Aorta (tissue), 5 donors: Measurements from ENCODE around the gene PIEZO2. TPM values are rescaled to one million over a fixed set of nuclear protein-coding genes. Genes with fewer than 3 reads are reported as not detected.

Source experiments
- ATAC-seq: fragments of 200-7000 bp; cut with Tn5 transposase; one replicate; pipeline ENCODE4 v1.9.1; 2022; ENCODE audit warnings: moderate library complexity; ENCODE audit not compliant: low FRiP score
- DNase-seq, 2 donors: peaks; one replicate each; pipeline ENCODE4 v3.0.0-alpha.2; 2020
- H3K27ac ChIP-seq, 2 donors: one replicate each; pipeline ENCODE4 v1.5.1; 2013; ENCODE audit warnings: low read length in 2 of 2, mild to moderate bottlenecking in 2 of 2, moderate library complexity in 2 of 2, control low read depth in 1 of 2, inconsistent platforms in 1 of 2, low read depth in 1 of 2
- H3K27me3 ChIP-seq, 2 donors: one replicate each; pipeline ENCODE4 v1.6.1; 2013; ENCODE audit warnings: control low read depth in 1 of 2, low read length in 1 of 2, mild to moderate bottlenecking in 1 of 2, moderate library complexity in 1 of 2; ENCODE audit not compliant: insufficient read depth in 2 of 2, control insufficient read depth in 1 of 2
- H3K36me3 ChIP-seq, 2 donors: one replicate each; pipeline ENCODE4 v1.6.1; 2013; ENCODE audit warnings: control low read depth in 1 of 2, low read length in 1 of 2, mild to moderate bottlenecking in 1 of 2; ENCODE audit not compliant: insufficient read depth in 2 of 2, control insufficient read depth in 1 of 2
- H3K4me1 ChIP-seq, 2 donors: one replicate each; pipeline ENCODE4 v1.6.1; 2013; ENCODE audit warnings: low read length in 2 of 2, control low read depth in 1 of 2, mild to moderate bottlenecking in 1 of 2, moderate library complexity in 1 of 2; ENCODE audit not compliant: insufficient read depth in 2 of 2, control insufficient read depth in 1 of 2
- H3K4me3 ChIP-seq, 2 donors: one replicate each; pipeline ENCODE4 v1.5.1; 2013; ENCODE audit warnings: low read length in 2 of 2, control low read depth in 1 of 2, mild to moderate bottlenecking in 1 of 2
- H3K9me3 ChIP-seq: one replicate; pipeline ENCODE4 v1.6.1; 2013; ENCODE audit warnings: mild to moderate bottlenecking, low read length; ENCODE audit not compliant: control insufficient read depth
- WGBS, 2 donors: extraction: QIAGEN DNeasy Blood & Tissue Kit; methylation state at CpG; one replicate each; pipeline ENCODE4 v1.1.7; 2013; 5-methylcytosine and 5-hydroxymethylcytosine counted together
- intact Hi-C, 2 donors: fragments of 100-400 bp; cut with DNase I; formaldehyde crosslinking; loops; one replicate each; pipeline versions ENCODE4 v1.14.2 to v1.15.0; 2022
- polyA plus RNA-seq, 2 donors: library from polyadenylated mRNA; stranded (reverse); fragments of 200-250 nt; gene quantifications; one replicate each; pipeline ENCODE4 v1.2.3, GENCODE V29; 2013
- total RNA-seq, 2 donors: library from RNA; stranded (reverse); fragmentation: NEBNext Ultra II Directional; extraction: Animal tissue kit (Norgen Biotek cat#: 25700); gene quantifications; one replicate each; pipeline ENCODE4 v1.2.1, GENCODE V29; 2021
- donor health status: healthy with polysubstance abuse.
- donor health status: Bipolar disorder and iron deficiency.
- donor health status: DM: no; HTN: no; CAD: no.
- donor health status: DM: no; HTN: no; CAD: no.
- donor health status: DM: yes; HTN: yes; CAD: no.

Gene PIEZO2
- total and polyA plus RNA-seq, 4 donors = 0.50 to 8.8 (median 1.6) TPM

- ATAC-seq = no peak
- WGBS, 2 donors = 78 to 79% methylated on average over 5 of the region's 5 CpGs
- intact Hi-C loops = no loop called here
Measured at GRCh38 chr18:10843565-10843964, 305.8 kb downstream of the PIEZO2 start.

GRCh38 chr18:10842861-10843260 is 306.5 kb downstream of the PIEZO2 start:
- DNase-seq (no peak), ATAC-seq (no peak)
- Histone ChIP-seq H3K9me3 (no peaks in the 10 kb centered on the region), H3K27me3 (no peaks in the 10 kb centered on the region), H3K27ac (no peak overlapping the region), H3K4me3 (no peak overlapping the region), H3K36me3 (no peaks in the 10 kb centered on the region), H3K4me1 (no peaks in the 10 kb centered on the region)
- intact Hi-C loops = no loop called here
- 4 to 9% methylated on average over 1 of the region's 1 CpG for WGBS, 2 donors

More at GRCh38 chr18:10843565-10843964, 305.8 kb downstream of the PIEZO2 start:
- Histone ChIP-seq H3K4me1 (no peaks in the 10 kb centered on the region), H3K36me3 (no peaks in the 10 kb centered on the region), H3K27ac (no peak overlapping the region), H3K4me3 (no peak overlapping the region), H3K9me3 (no peaks in the 10 kb centered on the region), H3K27me3 (no peaks in the 10 kb centered on the region)
- DNase-seq = no peak

GRCh38 chr18:10842371-10842770 is 307.0 kb downstream of the PIEZO2 start:
- intact Hi-C loops = no loop called here

GRCh38 chr18:10841203-10841602 is 308.2 kb downstream of the PIEZO2 start:
- H3K27ac ChIP-seq = no peak overlapping the region
- peak; percentile 85 for ATAC-seq
- intact Hi-C loops = no loop called here
- H3K27me3 ChIP-seq = no peaks in the 10 kb centered on the region
- no peaks in the 10 kb centered on the region for H3K4me1 ChIP-seq
- H3K9me3 ChIP-seq = no peaks in the 10 kb centered on the region
- H3K4me3 ChIP-seq = no peak overlapping the region
- H3K36me3 ChIP-seq = no peaks in the 10 kb centered on the region
- peak in 1 of 2 donors; percentile 62 for DNase-seq

More at GRCh38 chr18:10842371-10842770, 307.0 kb downstream of the PIEZO2 start:
- H3K36me3 ChIP-seq = no peaks in the 10 kb centered on the region
- DNase-seq (no peak), ATAC-seq (no peak)
- no peak overlapping the region for H3K27ac ChIP-seq
- H3K4me1 ChIP-seq = no peaks in the 10 kb centered on the region
- H3K27me3 ChIP-seq = no peaks in the 10 kb centered on the region
- no peak overlapping the region for H3K4me3 ChIP-seq
- H3K9me3 ChIP-seq = no peaks in the 10 kb centered on the region
- 49 to 56% methylated on average over 4 of the region's 4 CpGs for WGBS, 2 donors

- no peaks in the 10 kb centered on the region for H3K9me3 ChIP-seq
- H3K27me3 ChIP-seq = no peaks in the 10 kb centered on the region
- no peaks in the 10 kb centered on the region for H3K4me1 ChIP-seq
- 60 to 64% methylated on average over 2 of the region's 2 CpGs for WGBS, 2 donors
- H3K27ac ChIP-seq = no peak overlapping the region
- peak; percentile 36 for ATAC-seq
- no peaks in the 10 kb centered on the region for H3K36me3 ChIP-seq
- intact Hi-C loops = no loop called here
- H3K4me3 ChIP-seq = no peak overlapping the region
- no peak for DNase-seq
Measured at GRCh38 chr18:10840743-10841142, 308.6 kb downstream of the PIEZO2 start.

GRCh38 chr18:10839421-10839820 is 309.9 kb downstream of the PIEZO2 start:
- DNase-seq (no peak), ATAC-seq (no peak)
- H3K27me3 ChIP-seq = no peaks in the 10 kb centered on the region
- no peaks in the 10 kb centered on the region for H3K36me3 ChIP-seq
- no peak overlapping the region for H3K4me3 ChIP-seq
- intact Hi-C loops = no loop called here
- no peaks in the 10 kb centered on the region for H3K4me1 ChIP-seq
- WGBS, 2 donors = 93 to 100% methylated on average over 1 of the region's 1 CpG
- no peak overlapping the region for H3K27ac ChIP-seq
- H3K9me3 ChIP-seq = no peaks in the 10 kb centered on the region

- no peaks in the 10 kb centered on the region for H3K4me1 ChIP-seq
- no peak overlapping the region for H3K27ac ChIP-seq
- no peak for DNase-seq
- no peak for ATAC-seq
- 94 to 97% methylated on average over 2 of the region's 2 CpGs for whole genome bisulfite sequencing, 2 donors
- H3K36me3 ChIP-seq = no peaks in the 10 kb centered on the region
- no peaks in the 10 kb centered on the region for H3K27me3 ChIP-seq
- no peak overlapping the region for H3K4me3 ChIP-seq
- H3K9me3 ChIP-seq = no peaks in the 10 kb centered on the region
- intact Hi-C loops = no loop called here
Measured at GRCh38 chr18:10838553-10838952, 310.8 kb downstream of the PIEZO2 start.

- intact Hi-C loops = no loop called here
- Histone ChIP-seq H3K4me3 (no peak overlapping the region), H3K36me3 (no peaks in the 10 kb centered on the region), H3K27me3 (no peaks in the 10 kb centered on the region), H3K4me1 (no peaks in the 10 kb centered on the region), H3K27ac (no peak overlapping the region), H3K9me3 (no peaks in the 10 kb centered on the region)
- WGBS, 2 donors = 75 to 76% methylated on average over 6 of the region's 6 CpGs
- no peak for ATAC-seq
- no peak for DNase-seq
Measured at GRCh38 chr18:10834128-10834815, 315.1 kb downstream of the PIEZO2 start.

- 26 to 32% methylated on average over 2 of the region's 2 CpGs for WGBS, 2 donors
- no peaks in the 10 kb centered on the region for H3K36me3 ChIP-seq
- no peak overlapping the region for H3K4me3 ChIP-seq
- ATAC-seq (no peak), DNase-seq (no peak)
- no peaks in the 10 kb centered on the region for H3K4me1 ChIP-seq
- H3K27ac ChIP-seq = no peak overlapping the region
- H3K9me3 ChIP-seq = peaks cover 1% of the 10 kb centered on the region
- intact Hi-C loops = no loop called here
- H3K27me3 ChIP-seq = no peaks in the 10 kb centered on the region
Measured at GRCh38 chr18:10833656-10834055, 315.7 kb downstream of the PIEZO2 start.
